Liver (tissue), 9 donors: ENCODE results near the gene TRIM6. TPM values are rescaled to one million over a fixed set of nuclear protein-coding genes. Genes with fewer than 3 reads are reported as not detected.
A peak's percentile ranks its signal among the peaks of the same experiment; 100 is the strongest.

Experiments used
- DNase-seq: peaks from one replicate; pipeline ENCODE4 v3.0.0-alpha.2; 2017; ENCODE audit warnings: low spot score
- H3K27ac ChIP-seq, 2 donors: one replicate each; pipeline ENCODE4 v1.7.0; 2013; ENCODE audit warnings: inconsistent platforms in 2 of 2, low read length in 2 of 2, control low read depth in 1 of 2, low read depth in 1 of 2, mild to moderate bottlenecking in 1 of 2
- H3K27me3 ChIP-seq, 4 donors: one replicate each; pipeline versions ENCODE4 v1.6.1 to v1.7.0; 2013; ENCODE audit warnings: low read length in 3 of 4, inconsistent platforms in 1 of 4, mild to moderate bottlenecking in 1 of 4, moderate library complexity in 1 of 4; ENCODE audit not compliant: control insufficient read depth in 4 of 4, insufficient read depth in 4 of 4
- H3K36me3 ChIP-seq, 4 donors: one replicate each; pipeline versions ENCODE4 v1.6.1 to v1.7.0; 2013; ENCODE audit warnings: low read length in 3 of 4, mild to moderate bottlenecking in 3 of 4, low read depth in 1 of 4, moderate library complexity in 1 of 4; ENCODE audit not compliant: control insufficient read depth in 4 of 4, insufficient read depth in 3 of 4
- H3K4me1 ChIP-seq, 4 donors: one replicate each; pipeline versions ENCODE4 v1.6.1 to v1.7.0; 2013; ENCODE audit warnings: low read length in 3 of 4, mild to moderate bottlenecking in 3 of 4, moderate library complexity in 1 of 4; ENCODE audit not compliant: control insufficient read depth in 4 of 4, insufficient read depth in 4 of 4
- H3K4me3 ChIP-seq, 3 donors: one replicate each; pipeline versions ENCODE4 v1.6.1 to v1.7.0; 2013; ENCODE audit warnings: low read length in 3 of 3, control low read depth in 1 of 3, low read depth in 1 of 3, mild to moderate bottlenecking in 1 of 3
- H3K9ac ChIP-seq, 2 donors: one replicate each; pipeline ENCODE4 v1.7.0; 2013; ENCODE audit warnings: low read length in 2 of 2, mild to moderate bottlenecking in 2 of 2, moderate library complexity in 2 of 2, control low read depth in 1 of 2, low read depth in 1 of 2
- H3K9me3 ChIP-seq, 4 donors: one replicate each; pipeline versions ENCODE4 v1.6.1 to v1.7.0; 2013; ENCODE audit warnings: low read length in 3 of 4; ENCODE audit not compliant: control insufficient read depth in 4 of 4
- ATF3 ChIP-seq: IDR thresholded peaks from 2 replicates; pipeline ENCODE4 v1.6.1; 2016; ENCODE audit warnings: antibody characterized with exemption
- EGR1 ChIP-seq, 2 donors: IDR thresholded peaks; 2 replicates each; pipeline ENCODE4 v1.6.1; 2016 to 2018; ENCODE audit warnings: antibody characterized with exemption in 2 of 2, low read depth in 2 of 2
- FOXA1 ChIP-seq: IDR thresholded peaks from 2 replicates; pipeline ENCODE4 v1.6.1; 2016; ENCODE audit warnings: antibody characterized with exemption
- FOXA2 ChIP-seq: IDR thresholded peaks from 2 replicates; pipeline ENCODE4 v1.6.1; 2016; ENCODE audit warnings: antibody characterized with exemption
- GABPA ChIP-seq, 2 donors: IDR thresholded peaks in 1 of 2; conservative IDR thresholded peaks in 1 of 2; 2 replicates each; pipeline ENCODE4 v1.6.1; 2016; ENCODE audit warnings: antibody characterized with exemption in 2 of 2, mild to moderate bottlenecking in 1 of 2, moderate library complexity in 1 of 2
- HNF4A ChIP-seq, 2 donors: conservative IDR thresholded peaks; 2 replicates each; pipeline ENCODE4 v1.6.1; 2016; ENCODE audit warnings: antibody characterized with exemption in 2 of 2, mild to moderate bottlenecking in 2 of 2
- HNF4G ChIP-seq: IDR thresholded peaks from 2 replicates; pipeline ENCODE4 v1.6.1; 2016; ENCODE audit warnings: antibody characterized with exemption
- JUND ChIP-seq, 2 donors: IDR thresholded peaks; 2 replicates each; pipeline ENCODE4 v1.6.1; 2016; ENCODE audit warnings: antibody characterized with exemption in 2 of 2
- MAX ChIP-seq: IDR thresholded peaks from 2 replicates; pipeline ENCODE4 v1.6.1; 2016; ENCODE audit warnings: antibody characterized with exemption
- NR2F2 ChIP-seq: IDR thresholded peaks from 2 replicates; pipeline ENCODE4 v1.6.1; 2016; ENCODE audit warnings: antibody characterized with exemption
- RAD21 ChIP-seq, 2 donors: IDR thresholded peaks; 2 replicates each; pipeline ENCODE4 v1.6.1; 2016; ENCODE audit warnings: antibody characterized with exemption in 2 of 2, mild to moderate bottlenecking in 2 of 2
- REST ChIP-seq: IDR thresholded peaks from 2 replicates; pipeline ENCODE4 v1.6.1; 2016; ENCODE audit warnings: antibody characterized with exemption, mild to moderate bottlenecking
- RXRA ChIP-seq, 2 donors: IDR thresholded peaks; 2 replicates each; pipeline ENCODE4 v1.6.1; 2017 to 2018; ENCODE audit warnings: antibody characterized with exemption in 2 of 2, mild to moderate bottlenecking in 1 of 2
- SP1 ChIP-seq: IDR thresholded peaks from 2 replicates; pipeline ENCODE4 v1.6.1; 2018; ENCODE audit warnings: antibody characterized with exemption, mild to moderate bottlenecking
- TAF1 ChIP-seq: conservative IDR thresholded peaks from 2 replicates; pipeline ENCODE4 v1.6.1; 2016; ENCODE audit warnings: antibody characterized with exemption, mild to moderate bottlenecking
- YY1 ChIP-seq: IDR thresholded peaks from 2 replicates; pipeline ENCODE4 v1.6.1; 2016; ENCODE audit warnings: antibody characterized with exemption, mild to moderate bottlenecking
- ZBTB33 ChIP-seq: IDR thresholded peaks from 2 replicates; pipeline ENCODE4 v1.6.1; 2016; ENCODE audit warnings: antibody characterized with exemption
- WGBS: extraction: QIAGEN DNeasy Blood & Tissue Kit; methylation state at CpG from one replicate; pipeline ENCODE4 v1.1.7; 2013; 5-methylcytosine and 5-hydroxymethylcytosine counted together
- polyA plus RNA-seq, 2 donors: library from polyadenylated mRNA; stranded (reverse) in 1 of 2; unstranded in 1 of 2; fragments of 200-250 nt in 1 of 2; fragments of >200 nt in 1 of 2; fragmentation: Nextera tagmentation in 1 of 2; extraction: Ambion mirVana in 1 of 2; gene quantifications; one replicate each; pipeline versions ENCODE4 v1.2.1 to v1.2.3, GENCODE V29; 2013 to 2015
- total RNA-seq, 2 donors: library from RNA; depleted of rRNA; stranded (reverse); fragments of >200 nt; gene quantifications; one replicate each; pipeline ENCODE4 v1.2.3, GENCODE V29; 2014
- TF ChIP-seq, protein P1 (sequence below): fragments of 150-350 bp; IDR thresholded peaks from 2 replicates; pipeline ENCODE4 v1.5.1; 2017; ENCODE audit warnings: improper control_type of control experiment, low read depth, low read length; ENCODE audit not compliant: missing input control
- donor health status: healthy.
- donor health status: healthy.
- donor health status: healthy.
- donor health status: healthy.
- donor health status: healthy.

Gene TRIM6
- total and polyA plus RNA-seq, 4 donors, result 0.39 to 5.3 (median 0.58) TPM

GRCh38 chr11:5625281-5625680 is 28.8 kb downstream of the TRIM6 start:
- WGBS, result 39% methylated on average over 4 of the region's 4 CpGs
- Histone ChIP-seq H3K36me3 (no peaks in the 10 kb centered on the region), H3K4me1 (peaks cover 2 to 33% (median 23%) of the 10 kb centered on the region in 4 donors), H3K4me3 (peak overlapping the region; percentile 70 to 96 (median 85)), H3K27ac (peak overlapping the region in 1 of 2 donors; percentile 78), H3K9ac (peak overlapping the region; percentile 63 to 95), H3K27me3 (no peaks in the 10 kb centered on the region), H3K9me3 (no peaks in the 10 kb centered on the region)
- no peak for DNase-seq
- TF ChIP-seq, protein P1, sequence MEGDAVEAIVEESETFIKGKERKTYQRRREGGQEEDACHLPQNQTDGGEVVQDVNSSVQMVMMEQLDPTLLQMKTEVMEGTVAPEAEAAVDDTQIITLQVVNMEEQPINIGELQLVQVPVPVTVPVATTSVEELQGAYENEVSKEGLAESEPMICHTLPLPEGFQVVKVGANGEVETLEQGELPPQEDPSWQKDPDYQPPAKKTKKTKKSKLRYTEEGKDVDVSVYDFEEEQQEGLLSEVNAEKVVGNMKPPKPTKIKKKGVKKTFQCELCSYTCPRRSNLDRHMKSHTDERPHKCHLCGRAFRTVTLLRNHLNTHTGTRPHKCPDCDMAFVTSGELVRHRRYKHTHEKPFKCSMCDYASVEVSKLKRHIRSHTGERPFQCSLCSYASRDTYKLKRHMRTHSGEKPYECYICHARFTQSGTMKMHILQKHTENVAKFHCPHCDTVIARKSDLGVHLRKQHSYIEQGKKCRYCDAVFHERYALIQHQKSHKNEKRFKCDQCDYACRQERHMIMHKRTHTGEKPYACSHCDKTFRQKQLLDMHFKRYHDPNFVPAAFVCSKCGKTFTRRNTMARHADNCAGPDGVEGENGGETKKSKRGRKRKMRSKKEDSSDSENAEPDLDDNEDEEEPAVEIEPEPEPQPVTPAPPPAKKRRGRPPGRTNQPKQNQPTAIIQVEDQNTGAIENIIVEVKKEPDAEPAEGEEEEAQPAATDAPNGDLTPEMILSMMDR, result no peak
- TF ChIP-seq RAD21 (IDR thresholded peaks at IDR 0.05) (no peak), HNF4G (no peak), ZBTB33 (no peak), ATF3 (no peak), MAX (no peak), GABPA (IDR thresholded peaks at IDR 0.05 in 1 of 2, conservative IDR thresholded peaks at IDR 0.05 in 1 of 2) (no peak), RXRA (IDR thresholded peaks at IDR 0.05) (no peak), FOXA2 (no peak), JUND (IDR thresholded peaks at IDR 0.05) (no peak), TAF1 (no peak), YY1 (no peak), NR2F2 (no peak), REST (no peak), FOXA1 (no peak), HNF4A (conservative IDR thresholded peaks at IDR 0.05) (no peak), SP1 (no peak), EGR1 (IDR thresholded peaks at IDR 0.05; ENCODE audit: low read depth in 2 of 2) (no peak)
